GM12878 (cell line): Measurements from ENCODE around the gene OR52K1.
"Not testable (repeated sequence)": the region's sequence is repeated elsewhere in the genome, so short reads cannot be mapped to it uniquely, and the experiment has no call there.

Experiments used
- BHLHE40 ChIP-seq, 2 experiments: fragments of 450-650 bp in 1 of 2; IDR thresholded peaks; 2 replicates each; pipeline ENCODE4 v1.6.1; 2011 to 2017; ENCODE audit warnings: low read depth in 2 of 2, borderline replicate concordance in 1 of 2, improper control_type of control experiment in 1 of 2, low read length in 1 of 2, mild to moderate bottlenecking in 1 of 2
- EP300 ChIP-seq, 2 experiments: fragments of 150-350 bp in 1 of 2; IDR thresholded peaks; 2 replicates each; pipeline ENCODE4 v1.6.1; 2011 to 2012; ENCODE audit warnings: low read depth in 2 of 2, low read length in 2 of 2, borderline replicate concordance in 1 of 2, improper control_type of control experiment in 1 of 2, inconsistent platforms in 1 of 2; ENCODE audit not compliant: control insufficient read depth in 1 of 2
- EZH2 ChIP-seq: IDR thresholded peaks from 2 replicates; pipeline ENCODE4 v1.6.1; 2012; ENCODE audit warnings: low read depth, mild to moderate bottlenecking, control low read depth, inconsistent platforms, low read length, borderline replicate concordance; ENCODE audit not compliant: control insufficient read depth
- HCFC1 ChIP-seq: fragments of 150-350 bp; IDR thresholded peaks from 2 replicates; pipeline ENCODE4 v1.6.1; 2014; ENCODE audit warnings: low read length
- KDM1A ChIP-seq: fragments of 200-600 bp; sonication (generic); IDR thresholded peaks from 2 replicates; pipeline ENCODE4 v1.6.1; 2016; ENCODE audit warnings: borderline replicate concordance
- MEF2A ChIP-seq: IDR thresholded peaks from 2 replicates; pipeline ENCODE4 v1.6.1; 2011; ENCODE audit warnings: low read depth, mild to moderate bottlenecking, low read length, moderate library complexity; ENCODE audit not compliant: insufficient read depth
- POLR2A ChIP-seq: IDR thresholded peaks from 2 replicates; pipeline ENCODE4 v1.6.1; 2011; ENCODE audit warnings: low read depth, mild to moderate bottlenecking, low read length
- ZNF24 ChIP-seq: fragments of 450-650 bp; IDR thresholded peaks from 2 replicates; pipeline ENCODE4 v1.6.1; 2017; ENCODE audit warnings: antibody characterized with exemption, mild to moderate bottlenecking
- ZNF384 ChIP-seq: IDR thresholded peaks from 2 replicates; pipeline ENCODE4 v1.6.1; 2012; ENCODE audit warnings: low read depth, mild to moderate bottlenecking, low read length, improper control_type of control experiment, borderline replicate concordance
- TF ChIP-seq, protein P1 (sequence below), 3 experiments: IDR thresholded peaks in 2 of 3; conservative IDR thresholded peaks in 1 of 3; 2 replicates each; pipeline ENCODE4 v1.5.1; 2011; ENCODE audit warnings: low read depth in 3 of 3, low read length in 3 of 3, mild to moderate bottlenecking in 3 of 3, control low read depth in 2 of 3, moderate library complexity in 2 of 3, inconsistent platforms in 1 of 3, mixed read lengths in 1 of 3; ENCODE audit not compliant: control insufficient read depth in 2 of 3, insufficient read depth in 1 of 3; ENCODE audit errors: extremely low read depth in 1 of 3
- TF ChIP-seq, protein P2 (sequence below): fragments of 450-650 bp; IDR thresholded peaks from 2 replicates; pipeline ENCODE4 v1.6.1; 2017; ENCODE audit warnings: mild to moderate bottlenecking
- TF ChIP-seq, protein P3 (sequence below): IDR thresholded peaks from 2 replicates; pipeline ENCODE4 v1.6.1; 2012; ENCODE audit warnings: low read length, inconsistent platforms
- TF ChIP-seq, protein P4 (sequence below): IDR thresholded peaks from 2 replicates; pipeline ENCODE4 v1.6.1; 2011; ENCODE audit warnings: low read depth, low read length, improper control_type of control experiment, borderline replicate concordance

DNA sequence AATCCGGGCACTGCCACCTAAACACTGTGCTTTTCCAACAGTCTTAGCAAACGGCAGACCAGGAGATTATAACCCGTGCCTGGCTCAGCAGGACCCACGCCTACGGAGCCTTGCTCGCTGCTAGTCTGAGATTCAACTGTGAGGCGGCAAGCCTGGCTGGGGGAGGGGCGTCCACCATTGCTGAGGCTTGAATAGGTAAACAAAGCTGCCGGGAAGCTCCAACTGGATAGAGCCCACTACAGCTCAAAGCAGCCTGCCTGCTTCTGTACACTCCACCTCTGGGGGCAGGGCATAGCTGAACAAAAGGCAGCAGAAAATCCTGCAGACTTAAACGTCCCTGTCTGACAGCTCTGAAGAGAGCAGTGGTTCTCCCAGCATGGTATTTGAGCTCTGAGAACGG lies 49.2 kb downstream of the OR52K1 start:
- TF ChIP-seq, protein P1, sequence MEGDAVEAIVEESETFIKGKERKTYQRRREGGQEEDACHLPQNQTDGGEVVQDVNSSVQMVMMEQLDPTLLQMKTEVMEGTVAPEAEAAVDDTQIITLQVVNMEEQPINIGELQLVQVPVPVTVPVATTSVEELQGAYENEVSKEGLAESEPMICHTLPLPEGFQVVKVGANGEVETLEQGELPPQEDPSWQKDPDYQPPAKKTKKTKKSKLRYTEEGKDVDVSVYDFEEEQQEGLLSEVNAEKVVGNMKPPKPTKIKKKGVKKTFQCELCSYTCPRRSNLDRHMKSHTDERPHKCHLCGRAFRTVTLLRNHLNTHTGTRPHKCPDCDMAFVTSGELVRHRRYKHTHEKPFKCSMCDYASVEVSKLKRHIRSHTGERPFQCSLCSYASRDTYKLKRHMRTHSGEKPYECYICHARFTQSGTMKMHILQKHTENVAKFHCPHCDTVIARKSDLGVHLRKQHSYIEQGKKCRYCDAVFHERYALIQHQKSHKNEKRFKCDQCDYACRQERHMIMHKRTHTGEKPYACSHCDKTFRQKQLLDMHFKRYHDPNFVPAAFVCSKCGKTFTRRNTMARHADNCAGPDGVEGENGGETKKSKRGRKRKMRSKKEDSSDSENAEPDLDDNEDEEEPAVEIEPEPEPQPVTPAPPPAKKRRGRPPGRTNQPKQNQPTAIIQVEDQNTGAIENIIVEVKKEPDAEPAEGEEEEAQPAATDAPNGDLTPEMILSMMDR (IDR thresholded peaks at IDR 0.05 in 2 of 3, conservative IDR thresholded peaks at IDR 0.05 in 1 of 3; ENCODE audit: control insufficient read depth in 2 of 3, extremely low read depth in 1 of 3, insufficient read depth in 1 of 3, low read depth in 3 of 3, low read length in 3 of 3), result not testable (repeated sequence)
- TF ChIP-seq, protein P2, sequence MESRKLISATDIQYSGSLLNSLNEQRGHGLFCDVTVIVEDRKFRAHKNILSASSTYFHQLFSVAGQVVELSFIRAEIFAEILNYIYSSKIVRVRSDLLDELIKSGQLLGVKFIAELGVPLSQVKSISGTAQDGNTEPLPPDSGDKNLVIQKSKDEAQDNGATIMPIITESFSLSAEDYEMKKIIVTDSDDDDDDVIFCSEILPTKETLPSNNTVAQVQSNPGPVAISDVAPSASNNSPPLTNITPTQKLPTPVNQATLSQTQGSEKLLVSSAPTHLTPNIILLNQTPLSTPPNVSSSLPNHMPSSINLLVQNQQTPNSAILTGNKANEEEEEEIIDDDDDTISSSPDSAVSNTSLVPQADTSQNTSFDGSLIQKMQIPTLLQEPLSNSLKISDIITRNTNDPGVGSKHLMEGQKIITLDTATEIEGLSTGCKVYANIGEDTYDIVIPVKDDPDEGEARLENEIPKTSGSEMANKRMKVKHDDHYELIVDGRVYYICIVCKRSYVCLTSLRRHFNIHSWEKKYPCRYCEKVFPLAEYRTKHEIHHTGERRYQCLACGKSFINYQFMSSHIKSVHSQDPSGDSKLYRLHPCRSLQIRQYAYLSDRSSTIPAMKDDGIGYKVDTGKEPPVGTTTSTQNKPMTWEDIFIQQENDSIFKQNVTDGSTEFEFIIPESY, result not testable (repeated sequence)
- not testable (repeated sequence) for TF ChIP-seq ZNF384; POLR2A; EP300 (IDR thresholded peaks at IDR 0.05; ENCODE audit: borderline replicate concordance in 1 of 2, control insufficient read depth in 1 of 2, low read depth in 2 of 2, low read length in 2 of 2); EZH2; HCFC1; MEF2A; ZNF24; KDM1A; BHLHE40 (IDR thresholded peaks at IDR 0.05; ENCODE audit: borderline replicate concordance in 1 of 2, low read depth in 2 of 2, low read length in 1 of 2)
- TF ChIP-seq, protein P3, sequence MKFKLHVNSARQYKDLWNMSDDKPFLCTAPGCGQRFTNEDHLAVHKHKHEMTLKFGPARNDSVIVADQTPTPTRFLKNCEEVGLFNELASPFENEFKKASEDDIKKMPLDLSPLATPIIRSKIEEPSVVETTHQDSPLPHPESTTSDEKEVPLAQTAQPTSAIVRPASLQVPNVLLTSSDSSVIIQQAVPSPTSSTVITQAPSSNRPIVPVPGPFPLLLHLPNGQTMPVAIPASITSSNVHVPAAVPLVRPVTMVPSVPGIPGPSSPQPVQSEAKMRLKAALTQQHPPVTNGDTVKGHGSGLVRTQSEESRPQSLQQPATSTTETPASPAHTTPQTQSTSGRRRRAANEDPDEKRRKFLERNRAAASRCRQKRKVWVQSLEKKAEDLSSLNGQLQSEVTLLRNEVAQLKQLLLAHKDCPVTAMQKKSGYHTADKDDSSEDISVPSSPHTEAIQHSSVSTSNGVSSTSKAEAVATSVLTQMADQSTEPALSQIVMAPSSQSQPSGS, result not testable (repeated sequence)
- TF ChIP-seq, protein P4, sequence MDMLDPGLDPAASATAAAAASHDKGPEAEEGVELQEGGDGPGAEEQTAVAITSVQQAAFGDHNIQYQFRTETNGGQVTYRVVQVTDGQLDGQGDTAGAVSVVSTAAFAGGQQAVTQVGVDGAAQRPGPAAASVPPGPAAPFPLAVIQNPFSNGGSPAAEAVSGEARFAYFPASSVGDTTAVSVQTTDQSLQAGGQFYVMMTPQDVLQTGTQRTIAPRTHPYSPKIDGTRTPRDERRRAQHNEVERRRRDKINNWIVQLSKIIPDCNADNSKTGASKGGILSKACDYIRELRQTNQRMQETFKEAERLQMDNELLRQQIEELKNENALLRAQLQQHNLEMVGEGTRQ, result not testable (repeated sequence)
